DND-41 (cell line): Measurements from ENCODE around the gene NSUN2.

Source experiments
- ATAC-seq: fragments of 200-7000 bp; cut with Tn5 transposase; 3 replicates; pipeline ENCODE4 v1.9.1; 2021; ENCODE audit warnings: low read depth; ENCODE audit not compliant: insufficient read depth
- DNase-seq: peaks from one replicate; pipeline ENCODE4 v3.0.0-alpha.2; 2020
- H2AFZ ChIP-seq: 2 replicates; pipeline ENCODE4 v1.6.0; 2012; ENCODE audit warnings: low read depth, low read length
- H3K27ac ChIP-seq: 2 replicates; pipeline ENCODE4 v1.5.1; 2012; ENCODE audit warnings: low read length, inconsistent platforms
- H3K27me3 ChIP-seq: fragments of 200-600 bp; sonication (generic); 2 replicates; pipeline ENCODE4 v1.6.0; 2012; ENCODE audit warnings: low read length, mild to moderate bottlenecking, inconsistent platforms; ENCODE audit not compliant: insufficient read depth, poor library complexity
- H3K36me3 ChIP-seq: 2 replicates; pipeline ENCODE4 v1.5.1; 2012; ENCODE audit warnings: low read length, inconsistent platforms; ENCODE audit not compliant: insufficient read depth
- H3K4me1 ChIP-seq: 2 replicates; pipeline ENCODE4 v1.5.1; 2012; ENCODE audit warnings: mild to moderate bottlenecking, low read length; ENCODE audit not compliant: insufficient read depth
- H3K4me2 ChIP-seq: 2 replicates; pipeline ENCODE4 v1.6.0; 2012; ENCODE audit warnings: mild to moderate bottlenecking, moderate library complexity, low read length, inconsistent platforms; ENCODE audit not compliant: insufficient read depth
- H3K4me3 ChIP-seq, 2 experiments: fragments of 200-600 bp in 1 of 2; shearing (Covaris generic) in 1 of 2; 2 replicates each; pipeline ENCODE4 v1.5.1; 2012 to 2016; ENCODE audit warnings: inconsistent platforms in 2 of 2, low read length in 2 of 2, mild to moderate bottlenecking in 2 of 2, low read depth in 1 of 2, moderate library complexity in 1 of 2
- H3K79me2 ChIP-seq: 2 replicates; pipeline ENCODE4 v1.6.0; 2012; ENCODE audit warnings: low read length, inconsistent platforms; ENCODE audit not compliant: insufficient read depth
- H3K9ac ChIP-seq: 2 replicates; pipeline ENCODE4 v1.6.0; 2012; ENCODE audit warnings: low read depth, mild to moderate bottlenecking, inconsistent platforms, low read length, moderate library complexity
- H3K9me3 ChIP-seq: 2 replicates; pipeline ENCODE4 v1.5.1; 2012; ENCODE audit warnings: low read length, moderate library complexity, mild to moderate bottlenecking, inconsistent platforms; ENCODE audit not compliant: insufficient read depth, severe bottlenecking
- H4K20me1 ChIP-seq: 2 replicates; pipeline ENCODE4 v1.6.0; 2012; ENCODE audit warnings: low read length; ENCODE audit not compliant: insufficient read depth
- CTCF ChIP-seq: IDR thresholded peaks from 2 replicates; pipeline ENCODE4 v1.5.1; 2012; ENCODE audit warnings: borderline replicate concordance, low read length, moderate library complexity, mild to moderate bottlenecking; ENCODE audit not compliant: poor library complexity, severe bottlenecking; ENCODE audit errors: extremely low read depth
- EZH2 ChIP-seq: IDR thresholded peaks from 3 replicates; pipeline ENCODE4 v1.6.1; 2012; ENCODE audit warnings: borderline replicate concordance, low read depth, mild to moderate bottlenecking, moderate library complexity, low read length, inconsistent platforms; ENCODE audit not compliant: severe bottlenecking

The NSUN2 gene

GRCh38 chr5:6633469-6634245 lies 813 bp upstream of the NSUN2 start:
- TF ChIP-seq CTCF (peak; percentile 6), EZH2 (no peak)
- H4K20me1 ChIP-seq, result peaks cover 38% of the 10 kb centered on the region
- peaks cover 67% of the 10 kb centered on the region for H3K79me2 ChIP-seq
- peak overlapping the region; percentile 87 for H3K4me2 ChIP-seq
- no peaks in the 10 kb centered on the region for H3K27me3 ChIP-seq
- peak overlapping the region; percentile 65 to 75 for H3K4me3 ChIP-seq
- ATAC-seq (peak; percentile 67), DNase-seq (peak; percentile 31)
- peaks cover 31% of the 10 kb centered on the region for H3K36me3 ChIP-seq
- peak overlapping the region; percentile 76 for H2AFZ ChIP-seq
- no peaks in the 10 kb centered on the region for H3K9me3 ChIP-seq
- H3K27ac ChIP-seq, result peak overlapping the region; percentile 3
- peak overlapping the region; percentile 80 for H3K9ac ChIP-seq
- H3K4me1 ChIP-seq, result peaks cover 48% of the 10 kb centered on the region

GRCh38 chr5:6632324-6632887 lies 438 bp downstream of the NSUN2 start:
- Histone ChIP-seq H2AFZ (peak overlapping the region; percentile 88), H4K20me1 (peaks cover 44% of the 10 kb centered on the region)
- ATAC-seq, result peak; percentile 39

GRCh38 chr5:6631441-6631840 lies 1.4 kb downstream of the NSUN2 start:
- Histone ChIP-seq H2AFZ (no peak overlapping the region), H4K20me1 (peaks cover 48% of the 10 kb centered on the region), H3K27ac (peak overlapping the region; percentile 93), H3K9ac (peak overlapping the region; percentile 80), H3K79me2 (peaks cover 84% of the 10 kb centered on the region), H3K27me3 (no peaks in the 10 kb centered on the region), H3K4me2 (peak overlapping the region; percentile 87), H3K4me1 (peaks cover 48% of the 10 kb centered on the region), H3K36me3 (peaks cover 53% of the 10 kb centered on the region), H3K4me3 (peak overlapping the region; percentile 65 to 75; a peak in 3 of 4 replicates), H3K9me3 (no peaks in the 10 kb centered on the region)
- no peak for ATAC-seq
- TF ChIP-seq EZH2, result no peak
- no peak for TF ChIP-seq CTCF
- DNase-seq, result no peak

More at GRCh38 chr5:6632324-6632887, 438 bp downstream of the NSUN2 start:
- Histone ChIP-seq H3K36me3 (peaks cover 43% of the 10 kb centered on the region), H3K79me2 (peaks cover 76% of the 10 kb centered on the region), H3K4me3 (peak overlapping the region; percentile 65 to 75; a peak in 3 of 4 replicates), H3K27me3 (no peaks in the 10 kb centered on the region), H3K4me1 (peaks cover 48% of the 10 kb centered on the region), H3K9ac (peak overlapping the region; percentile 80), H3K9me3 (no peaks in the 10 kb centered on the region), H3K4me2 (peak overlapping the region; percentile 87), H3K27ac (peak overlapping the region; percentile 93)
- TF ChIP-seq CTCF (peak; percentile 6), EZH2 (no peak)
- DNase-seq, result no peak
